NCI-H2081 (cell line): ENCODE results near the gene SLC35G1.

ENCODE experiments used
- DNase-seq, 2 experiments: peaks; one replicate each; lab custom pipeline; 2025; lab: John Stamatoyannopoulos, UW

SLC35G1 gene

GRCh38 chr10:93876381-93876780 is 17.4 kb upstream of the SLC35G1 start:
- DNase-seq = no peak

GRCh38 chr10:93879273-93879672 is 14.5 kb upstream of the SLC35G1 start:
- no peak for DNase-seq

- no peak for DNase-seq
These were observed 969 bp downstream of the SLC35G1 start for GRCh38 chr10:93894516-93895378.

- no peak for DNase-seq
These were observed 3.4 kb downstream of the SLC35G1 start for GRCh38 chr10:93897070-93897780.

- DNase-seq = no peak
These were observed 5.3 kb downstream of the SLC35G1 start for GRCh38 chr10:93899109-93899508.

GRCh38 chr10:93903051-93903450 is 9.3 kb downstream of the SLC35G1 start:
- no peak for DNase-seq

- no peak for DNase-seq
These were observed 11.1 kb downstream of the SLC35G1 start for GRCh38 chr10:93904901-93905300.

GRCh38 chr10:93907059-93907458 is 13.3 kb downstream of the SLC35G1 start:
- DNase-seq = no peak

GRCh38 chr10:93911866-93912265 is 18.1 kb downstream of the SLC35G1 start:
- DNase-seq = no peak

GRCh38 chr10:93912444-93912843 is 18.7 kb downstream of the SLC35G1 start:
- DNase-seq = no peak

GRCh38 chr10:93913706-93914105 is 19.9 kb downstream of the SLC35G1 start:
- DNase-seq = no peak

GRCh38 chr10:93915598-93915997 is 21.8 kb downstream of the SLC35G1 start:
- no peak for DNase-seq

- DNase-seq = peak; percentile 9 to 28
These were observed 22.7 kb downstream of the SLC35G1 start for GRCh38 chr10:93916257-93917063.

GRCh38 chr10:93917064-93917391 is 23.2 kb downstream of the SLC35G1 start:
- no peak for DNase-seq

- DNase-seq = no peak
These were observed 24.0 kb downstream of the SLC35G1 start for GRCh38 chr10:93917821-93918220.

GRCh38 chr10:93921338-93921737 is 27.6 kb downstream of the SLC35G1 start:
- no peak for DNase-seq

GRCh38 chr10:93926613-93927012 is 32.8 kb downstream of the SLC35G1 start:
- no peak for DNase-seq

- no peak for DNase-seq
These were observed 44.4 kb downstream of the SLC35G1 start for GRCh38 chr10:93938140-93938539.

- DNase-seq = no peak
These were observed 47.1 kb downstream of the SLC35G1 start for GRCh38 chr10:93940881-93941280.

GRCh38 chr10:93941606-93942005 is 47.8 kb downstream of the SLC35G1 start:
- no peak for DNase-seq

- DNase-seq = no peak
These were observed 52.0 kb downstream of the SLC35G1 start for GRCh38 chr10:93945819-93946218.

- DNase-seq = no peak
These were observed 53.3 kb downstream of the SLC35G1 start for GRCh38 chr10:93947055-93947454.

- no peak for DNase-seq
These were observed 53.7 kb downstream of the SLC35G1 start for GRCh38 chr10:93947524-93947923.
